NB4 (cell line): ENCODE measurements around the gene ADARB2.

Experiments used
- MAX ChIP-seq: IDR thresholded peaks from 2 replicates; pipeline ENCODE4 v1.6.1; 2011; ENCODE audit warnings: low read depth, low read length
- POLR2A ChIP-seq: IDR thresholded peaks from 2 replicates; pipeline ENCODE4 v1.6.1; 2011; ENCODE audit warnings: mild to moderate bottlenecking; ENCODE audit not compliant: insufficient read length; ENCODE audit errors: extremely low read depth
- TF ChIP-seq, protein P1 (sequence below): IDR thresholded peaks from one replicate; pipeline ENCODE4 v1.5.1; 2012; ENCODE audit warnings: low read depth, low read length

DNA sequence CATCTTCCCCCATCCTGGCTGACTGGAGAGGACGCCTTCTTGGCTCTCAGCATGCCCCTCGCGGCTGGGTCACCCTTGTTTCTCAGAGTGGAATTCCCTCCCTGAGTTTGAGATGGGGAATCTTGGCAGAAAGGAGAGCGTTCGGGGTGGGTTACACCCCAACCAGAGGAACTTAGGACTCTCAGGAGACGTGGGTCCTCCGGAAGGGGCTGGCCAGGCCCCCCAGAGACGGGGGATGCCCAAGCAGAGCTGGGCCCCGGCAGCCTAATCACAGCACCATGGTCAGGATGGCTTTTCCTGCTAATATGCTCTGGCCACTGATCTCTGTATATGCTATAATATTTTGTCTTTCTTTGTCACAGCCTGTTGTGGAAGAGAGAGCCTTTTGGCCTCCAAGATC, 466.8 kb downstream of the ADARB2 start:
- TF ChIP-seq, protein P1, sequence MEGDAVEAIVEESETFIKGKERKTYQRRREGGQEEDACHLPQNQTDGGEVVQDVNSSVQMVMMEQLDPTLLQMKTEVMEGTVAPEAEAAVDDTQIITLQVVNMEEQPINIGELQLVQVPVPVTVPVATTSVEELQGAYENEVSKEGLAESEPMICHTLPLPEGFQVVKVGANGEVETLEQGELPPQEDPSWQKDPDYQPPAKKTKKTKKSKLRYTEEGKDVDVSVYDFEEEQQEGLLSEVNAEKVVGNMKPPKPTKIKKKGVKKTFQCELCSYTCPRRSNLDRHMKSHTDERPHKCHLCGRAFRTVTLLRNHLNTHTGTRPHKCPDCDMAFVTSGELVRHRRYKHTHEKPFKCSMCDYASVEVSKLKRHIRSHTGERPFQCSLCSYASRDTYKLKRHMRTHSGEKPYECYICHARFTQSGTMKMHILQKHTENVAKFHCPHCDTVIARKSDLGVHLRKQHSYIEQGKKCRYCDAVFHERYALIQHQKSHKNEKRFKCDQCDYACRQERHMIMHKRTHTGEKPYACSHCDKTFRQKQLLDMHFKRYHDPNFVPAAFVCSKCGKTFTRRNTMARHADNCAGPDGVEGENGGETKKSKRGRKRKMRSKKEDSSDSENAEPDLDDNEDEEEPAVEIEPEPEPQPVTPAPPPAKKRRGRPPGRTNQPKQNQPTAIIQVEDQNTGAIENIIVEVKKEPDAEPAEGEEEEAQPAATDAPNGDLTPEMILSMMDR = no peak
- TF ChIP-seq POLR2A = no peak
- TF ChIP-seq MAX = no peak
